Thyroid gland (tissue), 4 donors: ENCODE results near the gene PPP4R3B.

Experiments
- POLR2A ChIP-seq, 2 donors: fragments of 450-650 bp; IDR thresholded peaks; one replicate each; pipeline ENCODE4 v1.6.1; 2017; ENCODE audit warnings: antibody characterized with exemption in 2 of 2, mild to moderate bottlenecking in 2 of 2, moderate library complexity in 1 of 2
- TF ChIP-seq, protein P1 (sequence below), 6 experiments: fragments of 200-600 bp in 3 of 6; fragments of 450-650 bp in 3 of 6; sonication (generic) in 3 of 6; IDR thresholded peaks; one replicate each; pipeline ENCODE4 v1.5.1; 2016 to 2019; ENCODE audit warnings: antibody characterized with exemption in 6 of 6, mild to moderate bottlenecking in 2 of 6, inconsistent platforms in 1 of 6, moderate library complexity in 1 of 6

DNA sequence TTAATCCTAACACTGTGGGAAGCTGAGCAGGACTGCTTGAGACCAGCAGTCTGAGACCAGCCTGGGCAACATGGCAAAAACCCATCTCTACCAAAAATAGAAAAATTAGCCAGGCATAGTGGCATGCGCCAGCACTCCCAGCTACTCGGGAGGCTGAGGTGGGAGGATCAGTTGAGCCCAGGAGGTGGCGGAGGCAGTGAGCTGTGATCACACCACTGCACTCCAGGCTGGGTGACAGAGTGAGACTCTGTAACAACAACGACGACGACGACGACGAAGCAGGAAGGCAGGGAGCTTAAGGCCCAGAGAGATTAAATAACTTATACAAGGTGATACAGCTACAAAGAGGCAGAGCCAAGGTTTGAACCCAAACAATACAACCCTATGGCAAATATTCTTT lies 60.6 kb downstream of the PPP4R3B start:
- TF ChIP-seq, protein P1, sequence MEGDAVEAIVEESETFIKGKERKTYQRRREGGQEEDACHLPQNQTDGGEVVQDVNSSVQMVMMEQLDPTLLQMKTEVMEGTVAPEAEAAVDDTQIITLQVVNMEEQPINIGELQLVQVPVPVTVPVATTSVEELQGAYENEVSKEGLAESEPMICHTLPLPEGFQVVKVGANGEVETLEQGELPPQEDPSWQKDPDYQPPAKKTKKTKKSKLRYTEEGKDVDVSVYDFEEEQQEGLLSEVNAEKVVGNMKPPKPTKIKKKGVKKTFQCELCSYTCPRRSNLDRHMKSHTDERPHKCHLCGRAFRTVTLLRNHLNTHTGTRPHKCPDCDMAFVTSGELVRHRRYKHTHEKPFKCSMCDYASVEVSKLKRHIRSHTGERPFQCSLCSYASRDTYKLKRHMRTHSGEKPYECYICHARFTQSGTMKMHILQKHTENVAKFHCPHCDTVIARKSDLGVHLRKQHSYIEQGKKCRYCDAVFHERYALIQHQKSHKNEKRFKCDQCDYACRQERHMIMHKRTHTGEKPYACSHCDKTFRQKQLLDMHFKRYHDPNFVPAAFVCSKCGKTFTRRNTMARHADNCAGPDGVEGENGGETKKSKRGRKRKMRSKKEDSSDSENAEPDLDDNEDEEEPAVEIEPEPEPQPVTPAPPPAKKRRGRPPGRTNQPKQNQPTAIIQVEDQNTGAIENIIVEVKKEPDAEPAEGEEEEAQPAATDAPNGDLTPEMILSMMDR (IDR thresholded peaks at IDR 0.05): no peak
- no peak for TF ChIP-seq POLR2A (IDR thresholded peaks at IDR 0.05)
